AG04450 (cell line): Measurements from ENCODE around the gene SLC12A4. TPM values are rescaled to one million over a fixed set of nuclear protein-coding genes. Genes with fewer than 3 reads are reported as not detected.

Experiments used
- CTCF ChIA-PET: fragments of 300-600, 350-600 bp; formaldehyde crosslinking; extraction: SDS; loops from one replicate; lab custom pipeline; 2022; ENCODE audit warnings: antibody characterized with exemption, inconsistent platforms; lab: Charles Lee
- POLR2A ChIA-PET: fragments of 350-600 bp; formaldehyde crosslinking; extraction: SDS; loops from one replicate; lab custom pipeline; 2021; ENCODE audit warnings: antibody characterized with exemption, inconsistent platforms; lab: Yijun Ruan, JAX
- DNase-seq: peaks from one replicate; pipeline ENCODE4 v3.0.0-alpha.2; 2011; ENCODE audit warnings: low read depth, low spot score
- H3K27ac ChIP-seq: one replicate; pipeline ENCODE4 v1.5.1; 2012; ENCODE audit warnings: low read depth, low read length, control low read depth
- H3K27me3 ChIP-seq: one replicate; pipeline ENCODE4 v1.6.0; 2012; ENCODE audit warnings: low read length; ENCODE audit not compliant: control insufficient read depth, insufficient read depth
- H3K4me3 ChIP-seq: 2 replicates; pipeline ENCODE4 v1.5.1; 2011; ENCODE audit warnings: mild to moderate bottlenecking, low read depth, low read length, control low read depth
- H3K9me3 ChIP-seq: 2 replicates; pipeline ENCODE4 v1.5.1; 2012; ENCODE audit warnings: low read length; ENCODE audit not compliant: control insufficient read depth, insufficient read depth
- polyA plus RNA-seq: library from polyadenylated mRNA; depleted of rRNA; stranded (reverse); fragments of >200 nt; gene quantifications from 2 replicates; pipeline ENCODE4 v1.2.3, GENCODE V29; 2011
- TF ChIP-seq, protein P1 (sequence below): IDR thresholded peaks from 2 replicates; pipeline ENCODE4 v1.5.1; 2011; ENCODE audit warnings: low read depth, low read length, control low read depth, inconsistent platforms

Gene SLC12A4
- polyA plus RNA-seq, 1 experiment, result 48.1 TPM

DNA sequence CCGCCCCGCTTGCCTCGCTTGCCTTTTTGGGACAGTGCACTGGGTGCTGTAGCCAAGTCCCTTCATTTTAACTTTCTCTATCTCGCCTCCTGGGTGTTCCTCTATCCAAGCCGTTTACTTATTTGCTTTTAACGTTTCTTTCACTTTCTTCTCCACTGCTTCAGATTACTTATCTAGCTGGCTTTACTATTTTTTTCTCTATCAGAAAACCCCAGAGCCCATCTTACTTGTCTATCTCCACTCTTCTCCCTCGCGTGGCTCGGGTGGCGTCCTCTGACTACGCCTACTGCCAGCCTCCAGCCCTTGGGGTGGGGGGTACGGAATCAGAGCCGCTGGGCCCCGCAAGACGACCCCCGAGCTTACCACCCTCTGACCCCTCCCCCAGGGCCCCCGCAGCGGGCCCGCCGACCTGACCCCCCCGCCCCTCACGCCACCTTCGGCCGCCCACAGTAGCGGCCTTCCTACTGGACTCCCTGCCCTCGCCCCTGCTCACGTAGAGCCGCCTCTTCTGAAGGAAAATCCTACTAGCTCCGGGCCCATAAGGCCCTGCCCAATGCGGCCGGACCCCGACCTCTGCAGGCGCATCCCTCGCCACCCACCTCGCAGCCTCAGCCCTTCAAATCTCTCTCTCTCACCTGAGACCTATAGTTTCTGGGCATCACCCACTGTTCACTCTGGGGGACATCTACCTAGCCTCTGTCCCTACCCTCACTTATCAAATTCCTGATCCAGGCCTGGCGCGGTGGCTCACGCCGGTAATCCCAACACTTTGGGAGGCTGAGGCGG lies 1.0 kb upstream of the SLC12A4 start:
- TF ChIP-seq, protein P1, sequence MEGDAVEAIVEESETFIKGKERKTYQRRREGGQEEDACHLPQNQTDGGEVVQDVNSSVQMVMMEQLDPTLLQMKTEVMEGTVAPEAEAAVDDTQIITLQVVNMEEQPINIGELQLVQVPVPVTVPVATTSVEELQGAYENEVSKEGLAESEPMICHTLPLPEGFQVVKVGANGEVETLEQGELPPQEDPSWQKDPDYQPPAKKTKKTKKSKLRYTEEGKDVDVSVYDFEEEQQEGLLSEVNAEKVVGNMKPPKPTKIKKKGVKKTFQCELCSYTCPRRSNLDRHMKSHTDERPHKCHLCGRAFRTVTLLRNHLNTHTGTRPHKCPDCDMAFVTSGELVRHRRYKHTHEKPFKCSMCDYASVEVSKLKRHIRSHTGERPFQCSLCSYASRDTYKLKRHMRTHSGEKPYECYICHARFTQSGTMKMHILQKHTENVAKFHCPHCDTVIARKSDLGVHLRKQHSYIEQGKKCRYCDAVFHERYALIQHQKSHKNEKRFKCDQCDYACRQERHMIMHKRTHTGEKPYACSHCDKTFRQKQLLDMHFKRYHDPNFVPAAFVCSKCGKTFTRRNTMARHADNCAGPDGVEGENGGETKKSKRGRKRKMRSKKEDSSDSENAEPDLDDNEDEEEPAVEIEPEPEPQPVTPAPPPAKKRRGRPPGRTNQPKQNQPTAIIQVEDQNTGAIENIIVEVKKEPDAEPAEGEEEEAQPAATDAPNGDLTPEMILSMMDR, result no peak
- ChIA-PET CTCF (interaction anchor here (0.7 kb wide), 1 partner anchor 24 kb away, joined by 3 read pairs; no protein-coding TSS in a partner anchor), POLR2A (interaction anchor here (1.8 kb wide), 1 partner anchor 10 kb away, joined by 9 read pairs; no protein-coding TSS in a partner anchor)
- Histone ChIP-seq H3K4me3 (peak overlapping the region; percentile 89), H3K27ac (no peak overlapping the region), H3K27me3 (no peaks in the 10 kb centered on the region), H3K9me3 (no peaks in the 10 kb centered on the region; the same call in 1 of the 2 replicates)
- no peak for DNase-seq

DNA sequence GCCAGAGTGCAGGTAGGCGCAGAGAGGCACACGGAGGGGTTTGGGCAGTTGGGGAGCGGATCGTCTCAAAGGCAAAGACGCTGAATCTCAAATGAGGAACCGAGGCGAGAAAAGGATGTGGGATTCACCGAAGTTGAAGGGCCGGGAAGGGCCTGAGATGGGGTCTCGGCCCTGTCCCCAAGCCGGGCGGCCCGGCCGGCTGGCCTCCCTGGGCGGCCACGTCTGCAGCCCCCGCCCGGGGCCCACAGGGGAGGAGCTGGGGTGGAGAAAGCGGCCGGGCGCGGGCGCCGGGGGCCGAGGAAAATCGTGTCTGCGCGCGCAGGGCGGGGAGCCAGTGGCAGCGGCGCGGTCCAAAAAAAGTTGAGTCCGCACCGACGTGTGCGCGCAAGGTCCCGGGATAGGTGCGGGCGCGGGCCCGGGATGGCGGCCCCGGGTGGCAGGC lies 458 bp downstream of the SLC12A4 start:
- H3K27ac ChIP-seq, result peak overlapping the region; percentile 80
- H3K4me3 ChIP-seq, result peak overlapping the region; percentile 89
- CTCF ChIA-PET, result no interaction called here
- no peaks in the 10 kb centered on the region for H3K27me3 ChIP-seq
- TF ChIP-seq, protein P1, result no peak
- no peak for DNase-seq
- no peaks in the 10 kb centered on the region; the same call in 1 of the 2 replicates for H3K9me3 ChIP-seq
- POLR2A ChIA-PET, result interaction anchor here (1.8 kb wide), 1 partner anchor 8 kb away, joined by 9 read pairs; no protein-coding TSS in a partner anchor

DNA sequence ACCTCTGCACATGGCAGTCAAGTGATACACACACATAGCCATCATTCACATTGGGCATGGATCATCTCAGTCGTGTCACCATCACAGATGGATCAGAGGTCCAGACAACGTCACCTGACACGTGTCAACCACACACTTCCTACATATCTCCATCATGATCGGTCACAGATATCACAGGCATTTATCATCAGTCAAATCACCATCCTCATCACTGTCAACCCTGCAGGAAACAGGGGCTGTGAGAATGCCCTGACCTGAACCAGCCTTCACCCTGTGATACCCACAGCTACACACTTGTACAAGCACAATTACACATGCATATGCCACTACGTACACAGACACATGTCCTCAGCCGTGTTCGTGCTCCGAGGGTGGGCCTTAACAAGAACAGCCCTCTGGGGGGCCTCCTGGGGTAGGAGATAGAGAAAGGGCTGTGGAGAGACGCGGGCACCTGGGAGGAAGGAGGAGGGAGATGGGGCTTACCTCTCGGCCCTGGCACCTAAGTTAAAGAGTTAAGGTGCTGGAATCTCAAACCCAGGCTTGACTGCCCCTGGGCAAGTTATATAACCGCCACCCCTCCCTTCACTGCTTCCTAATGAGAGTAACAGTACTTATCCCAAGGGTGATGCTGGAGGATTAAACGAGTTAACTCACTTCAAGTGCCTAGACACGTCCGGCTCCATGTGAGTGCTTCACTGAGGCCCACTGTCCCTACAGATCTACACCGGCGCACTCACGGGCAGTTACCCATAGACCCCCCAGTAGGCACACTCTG lies 1.1 kb downstream of the SLC12A4 start:
- no peak for DNase-seq
- ChIA-PET POLR2A (interaction anchor here (1.8 kb wide), 1 partner anchor 8 kb away, joined by 9 read pairs; no protein-coding TSS in a partner anchor), CTCF (no interaction called here)
- H3K4me3 ChIP-seq, result peak overlapping the region; percentile 89
- H3K9me3 ChIP-seq, result no peaks in the 10 kb centered on the region; the same call in 1 of the 2 replicates
- peak overlapping the region; percentile 80 for H3K27ac ChIP-seq
- no peaks in the 10 kb centered on the region for H3K27me3 ChIP-seq
- TF ChIP-seq, protein P1, result no peak

DNA sequence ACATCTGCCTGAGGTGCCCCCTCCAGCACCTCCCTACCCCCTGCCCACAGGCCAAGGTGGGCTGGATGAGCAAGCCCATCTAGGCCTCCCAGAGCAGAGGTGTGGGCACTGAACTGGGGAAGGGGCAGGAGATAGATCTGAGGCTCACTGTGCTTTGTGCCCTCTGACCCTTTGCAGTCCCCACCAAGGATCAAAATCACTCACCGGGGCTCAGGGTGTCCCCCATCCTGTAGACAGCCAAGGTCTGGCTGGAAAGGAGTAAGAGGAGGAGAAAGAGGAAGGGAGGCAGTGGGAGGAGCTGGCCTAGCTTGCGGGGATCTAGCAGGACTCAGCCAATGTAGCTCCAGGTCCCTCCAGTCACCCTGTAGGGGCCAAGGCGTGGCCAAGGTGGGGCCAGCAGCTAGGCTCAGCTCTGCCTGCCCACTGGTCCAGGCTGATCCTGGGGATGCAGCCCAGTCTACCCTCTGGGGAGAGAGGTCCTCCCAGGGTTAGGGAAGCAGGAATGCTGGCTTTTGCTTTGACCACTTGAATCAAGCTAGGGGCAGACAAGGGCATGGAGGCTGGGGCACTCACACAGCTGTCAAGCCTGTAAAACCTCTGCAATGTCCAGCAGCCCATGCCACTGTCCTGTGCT lies 1.8 kb downstream of the SLC12A4 start:
- Histone ChIP-seq H3K27ac (peak overlapping the region; percentile 47), H3K9me3 (no peaks in the 10 kb centered on the region; the same call in 1 of the 2 replicates), H3K4me3 (peak overlapping the region; percentile 89), H3K27me3 (no peaks in the 10 kb centered on the region)
- POLR2A ChIA-PET, result interaction anchor here (0.6 to 1.1 kb wide), 2 partner anchors 271 to 281 kb away, joined by 3 to 4 read pairs; no protein-coding TSS in a partner anchor
- DNase-seq, result no peak
- CTCF ChIA-PET, result no interaction called here
- TF ChIP-seq, protein P1, result no peak
